Activated CD4-positive, alpha-beta memory T cell treated with anti-CD3 and anti-CD28 coated beads, Interleukin-2, amount 10 ng/mL, durations not matched to agents 7 days and 5 days (primary cell): Measurements from ENCODE around the gene ANXA6. TPM values are rescaled to one million over a fixed set of nuclear protein-coding genes. Genes with fewer than 3 reads are reported as not detected.
A peak's percentile ranks its signal among the peaks of the same experiment; 100 is the strongest.

ENCODE experiments used
- CTCF ChIA-PET: fragments of 350-600 bp; sonication (Branson Sonifier 250); formaldehyde crosslinking; loops from one replicate; lab custom pipeline; 2021; ENCODE audit warnings: antibody characterized with exemption, inconsistent platforms; lab: Charles Lee
- POLR2A ChIA-PET: fragments of 350-600 bp; sonication (Branson Sonifier 250); formaldehyde crosslinking; loops from one replicate; lab custom pipeline; 2021; ENCODE audit warnings: antibody characterized with exemption; lab: Charles Lee
- DNase-seq: peaks from one replicate; pipeline ENCODE4 v3.0.0-alpha.2; 2020
- H3K27ac Mint-ChIP-seq: one replicate; pipeline ENCODE4 v1.8.0; 2021; ENCODE audit warnings: mild to moderate bottlenecking, mixed read lengths
- H3K27me3 Mint-ChIP-seq: one replicate; pipeline ENCODE4 v1.8.0; 2021; ENCODE audit warnings: mixed read lengths
- H3K36me3 Mint-ChIP-seq: one replicate; pipeline ENCODE4 v1.8.0; 2021; ENCODE audit warnings: low read depth, mixed read lengths
- H3K4me1 Mint-ChIP-seq: one replicate; pipeline ENCODE4 v1.8.0; 2021; ENCODE audit warnings: mixed read lengths
- H3K4me3 Mint-ChIP-seq: one replicate; pipeline ENCODE4 v1.8.0; 2021; ENCODE audit warnings: mild to moderate bottlenecking, mixed read lengths
- H3K9me3 Mint-ChIP-seq: one replicate; pipeline ENCODE4 v1.8.0; 2021; ENCODE audit warnings: mixed read lengths
- total RNA-seq, 2 experiments: library from RNA; stranded (reverse); gene quantifications; one replicate each; pipeline ENCODE4 v1.2.3, GENCODE V29; 2021

The ANXA6 gene
- total RNA-seq, 2 experiments from 2014 or later: 603 to 606 TPM

- Mint-ChIP-seq H3K27me3 (no peaks in the 10 kb centered on the region), H3K4me1 (peaks cover 65% of the 10 kb centered on the region), H3K9me3 (no peaks in the 10 kb centered on the region), H3K36me3 (peaks cover 82% of the 10 kb centered on the region), H3K4me3 (peak overlapping the region; percentile 21), H3K27ac (peak overlapping the region; percentile 54)
- DNase-seq: no peak
- CTCF ChIA-PET: interaction anchor here (1.6 to 2.7 kb wide), 2 partner anchors 28 to 40 kb away, joined by 3 to 14 read pairs; no protein-coding TSS in a partner anchor
- POLR2A ChIA-PET: interaction anchor here (1.7 to 15.7 kb wide), 2 partner anchors 11 to 20 kb away, joined by 8 to 244 read pairs; no protein-coding TSS in a partner anchor
Observed at GRCh38 chr5:151075698-151076331, 81.8 kb downstream of the ANXA6 start.

DNA sequence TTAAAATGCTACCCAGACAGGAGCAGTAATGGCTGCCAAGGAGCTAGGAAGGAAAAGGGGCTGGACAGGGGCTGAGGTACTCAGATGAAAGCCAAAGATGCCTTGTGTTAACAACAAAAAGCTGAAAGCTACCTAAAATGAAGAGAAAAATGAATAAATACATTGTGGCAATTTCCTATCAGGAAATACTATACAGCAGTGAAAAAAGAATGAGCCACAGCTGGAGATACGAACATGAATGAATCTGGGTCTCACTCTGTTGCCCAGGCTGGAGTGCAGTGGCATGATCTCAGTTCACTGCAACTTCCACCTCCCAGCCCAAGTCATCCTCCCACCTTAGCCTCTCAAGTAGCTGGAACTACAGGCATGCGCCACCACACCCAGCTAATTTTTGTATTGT, 83.0 kb downstream of the ANXA6 start:
- H3K4me3 Mint-ChIP-seq: no peak overlapping the region

DNA sequence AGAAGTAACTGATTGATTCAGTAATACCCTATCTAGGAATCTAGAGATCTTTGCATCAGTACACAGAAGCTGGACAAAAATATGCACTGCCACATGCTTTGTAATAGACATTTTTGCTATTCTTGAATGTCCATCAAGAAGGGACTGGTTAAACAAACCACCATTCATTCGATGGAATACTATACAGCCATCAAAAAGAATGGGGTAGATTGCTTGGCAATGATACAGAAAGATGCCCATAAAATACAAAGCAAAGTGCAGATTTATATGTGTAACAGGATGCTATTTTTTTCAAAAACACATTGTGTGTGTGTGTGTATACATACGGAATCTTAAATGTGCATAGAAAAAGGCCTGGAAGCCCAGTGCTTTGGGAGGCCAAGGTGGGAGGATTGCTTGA, 84.3 kb downstream of the ANXA6 start:
- Mint-ChIP-seq H3K36me3 (peaks cover 84% of the 10 kb centered on the region), H3K4me1 (peaks cover 72% of the 10 kb centered on the region), H3K9me3 (no peaks in the 10 kb centered on the region), H3K27me3 (no peaks in the 10 kb centered on the region), H3K27ac (no peak overlapping the region), H3K4me3 (no peak overlapping the region)
- CTCF ChIA-PET: no interaction called here
- POLR2A ChIA-PET: interaction anchor here (1.2 kb wide), 2 partner anchors 16 to 32 kb away, joined by 3 to 4 read pairs; no protein-coding TSS in a partner anchor
- DNase-seq: no peak

More for the DNA sequence above, 83.0 kb downstream of the ANXA6 start:
- POLR2A ChIA-PET: interaction anchor here (1.2 to 1.5 kb wide), 3 partner anchors 15 to 31 kb away, joined by 3 to 4 read pairs (median 3); no protein-coding TSS in a partner anchor
- peaks cover 71% of the 10 kb centered on the region for H3K4me1 Mint-ChIP-seq
- no peak overlapping the region for H3K27ac Mint-ChIP-seq
- no peaks in the 10 kb centered on the region for H3K27me3 Mint-ChIP-seq
- no peak for DNase-seq
- peaks cover 83% of the 10 kb centered on the region for H3K36me3 Mint-ChIP-seq
- no peaks in the 10 kb centered on the region for H3K9me3 Mint-ChIP-seq
- CTCF ChIA-PET: interaction anchor here (0.9 to 1.6 kb wide), 2 partner anchors 23 to 27 kb away, joined by 3 to 4 read pairs; no protein-coding TSS in a partner anchor

DNA sequence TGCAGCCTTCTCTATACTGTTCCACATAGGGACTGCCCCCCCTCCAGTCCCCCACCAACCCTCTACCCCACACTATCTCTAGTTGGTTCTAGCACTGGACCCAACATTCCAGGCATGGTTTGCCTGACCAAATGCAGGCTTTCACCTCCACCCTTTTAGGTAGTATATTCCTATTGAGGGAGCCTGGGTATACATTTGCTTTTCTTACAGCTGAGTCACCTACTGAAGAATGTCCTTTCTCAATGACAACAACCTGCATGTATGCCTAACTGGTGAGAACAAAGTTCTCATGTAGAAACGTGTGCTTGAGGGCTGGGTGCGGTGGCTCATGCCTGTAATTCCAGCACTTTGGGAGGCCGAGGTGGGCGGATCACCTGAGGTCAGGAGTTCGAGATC, 85.0 kb downstream of the ANXA6 start:
- DNase-seq: no peak
- no peaks in the 10 kb centered on the region for H3K9me3 Mint-ChIP-seq
- ChIA-PET POLR2A (interaction anchor here (4.5 kb wide), 1 partner anchor 8 kb away, joined by 24 read pairs; the partner anchor contains the start of gene TNIP1), CTCF (interaction anchor here (1.1 to 2.4 kb wide), 2 partner anchors 43 to 93 kb away, joined by 3 to 8 read pairs; no protein-coding TSS in a partner anchor)
- no peaks in the 10 kb centered on the region for H3K27me3 Mint-ChIP-seq
- H3K36me3 Mint-ChIP-seq: peaks cover 84% of the 10 kb centered on the region
- H3K27ac Mint-ChIP-seq: no peak overlapping the region
- H3K4me3 Mint-ChIP-seq: no peak overlapping the region
- H3K4me1 Mint-ChIP-seq: peaks cover 72% of the 10 kb centered on the region

- H3K9me3 Mint-ChIP-seq: no peaks in the 10 kb centered on the region
- H3K27me3 Mint-ChIP-seq: no peaks in the 10 kb centered on the region
- DNase-seq: no peak
- H3K36me3 Mint-ChIP-seq: peaks cover 85% of the 10 kb centered on the region
- ChIA-PET CTCF (interaction anchor here (0.8 to 2.4 kb wide), 3 partner anchors 20 to 93 kb away, joined by 3 to 8 read pairs (median 4); no protein-coding TSS in a partner anchor), POLR2A (interaction anchor here (0.8 to 4.5 kb wide), 5 partner anchors 9 to 27 kb away, joined by 3 to 24 read pairs (median 4); partner anchors contain the start of gene TNIP1)
- peaks cover 72% of the 10 kb centered on the region for H3K4me1 Mint-ChIP-seq
- no peak overlapping the region for H3K4me3 Mint-ChIP-seq
- peak overlapping the region; percentile 6 for H3K27ac Mint-ChIP-seq
Observed at GRCh38 chr5:151071848-151072629, 85.5 kb downstream of the ANXA6 start.

DNA sequence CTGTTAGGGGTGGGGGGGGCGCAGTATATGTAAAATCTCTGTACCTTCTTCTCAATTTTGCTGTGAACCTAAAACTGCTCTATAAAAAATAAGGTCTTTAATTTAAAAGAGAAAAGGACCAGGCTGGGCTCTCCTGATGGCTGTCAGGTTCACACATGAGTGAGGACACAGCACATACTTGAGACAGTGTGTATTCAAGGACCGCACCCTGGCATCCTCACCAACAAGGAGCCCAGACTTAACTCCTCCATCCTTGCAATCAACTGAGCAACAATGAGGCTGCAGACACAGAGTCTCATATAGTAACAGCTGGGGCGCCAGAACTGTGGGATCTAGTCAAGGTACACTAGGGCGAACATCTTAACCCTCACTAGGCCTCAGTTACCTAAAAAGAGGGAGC, 86.6 kb downstream of the ANXA6 start:
- Mint-ChIP-seq H3K4me1 (peaks cover 71% of the 10 kb centered on the region), H3K27ac (no peak overlapping the region), H3K4me3 (no peak overlapping the region), H3K27me3 (no peaks in the 10 kb centered on the region), H3K9me3 (no peaks in the 10 kb centered on the region), H3K36me3 (peaks cover 79% of the 10 kb centered on the region)
- no peak for DNase-seq
- CTCF ChIA-PET: interaction anchor here (0.8 to 2.4 kb wide), 2 partner anchors 19 to 94 kb away, joined by 4 to 8 read pairs; no protein-coding TSS in a partner anchor
- POLR2A ChIA-PET: interaction anchor here (0.8 to 4.5 kb wide), 7 partner anchors 8 to 28 kb away, joined by 3 to 24 read pairs (median 5); partner anchors contain the start of gene TNIP1

GRCh38 chr5:151070449-151070848, 87.1 kb downstream of the ANXA6 start:
- Mint-ChIP-seq H3K9me3 (no peaks in the 10 kb centered on the region), H3K36me3 (peaks cover 77% of the 10 kb centered on the region), H3K4me3 (no peak overlapping the region), H3K27ac (peak overlapping the region; percentile 21), H3K27me3 (no peaks in the 10 kb centered on the region), H3K4me1 (peaks cover 70% of the 10 kb centered on the region)
- no peak for DNase-seq
- CTCF ChIA-PET: interaction anchor here (1.0 to 2.4 kb wide), 5 partner anchors 9 to 95 kb away, joined by 3 to 8 read pairs (median 3); no protein-coding TSS in a partner anchor
- POLR2A ChIA-PET: interaction anchor here (1.0 to 4.5 kb wide), 4 partner anchors 8 to 28 kb away, joined by 5 to 24 read pairs (median 12); partner anchors contain the start of gene TNIP1

DNA sequence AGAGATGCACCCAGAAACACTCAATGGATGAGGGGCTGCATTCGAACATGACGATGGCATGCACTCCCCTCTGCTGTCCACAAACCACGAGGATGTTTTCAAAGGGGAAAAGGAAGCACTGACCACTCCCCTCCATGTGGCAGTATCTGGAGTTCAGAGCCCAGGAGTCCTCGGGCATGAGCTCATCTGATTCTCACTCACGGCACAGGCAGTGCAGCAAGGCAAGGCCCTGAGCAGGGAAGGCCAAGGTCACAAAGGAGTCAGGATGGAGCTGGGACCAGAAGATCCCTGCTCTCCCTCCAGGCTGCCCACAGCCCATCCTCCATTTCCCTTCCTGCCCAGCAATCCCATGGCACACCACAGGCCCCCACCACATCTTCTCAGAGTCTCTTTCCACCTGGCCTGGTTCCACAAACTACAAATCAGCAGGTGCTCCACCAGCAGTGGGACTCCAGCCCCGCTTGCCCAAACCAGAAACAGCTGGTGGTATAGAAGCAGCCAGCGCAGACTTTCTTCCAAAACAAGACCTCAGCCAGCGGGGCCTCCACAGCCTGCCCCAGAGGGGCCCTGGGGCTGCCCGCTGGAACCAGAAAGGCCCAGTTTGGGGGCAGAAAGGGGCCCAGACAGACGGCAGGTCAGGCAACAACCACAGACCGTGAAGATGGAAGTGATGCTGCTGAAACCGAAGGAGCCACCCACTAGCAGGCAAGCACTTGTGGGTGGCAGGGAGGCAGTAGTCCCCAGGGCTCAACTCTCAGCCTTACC, 89.0 kb downstream of the ANXA6 start:
- ChIA-PET CTCF (interaction anchor here (0.9 to 1.6 kb wide), 4 partner anchors 14 to 96 kb away, joined by 3 to 5 read pairs (median 4); no protein-coding TSS in a partner anchor), POLR2A (interaction anchor here (0.6 to 4.5 kb wide), 8 partner anchors 8 to 31 kb away, joined by 3 to 24 read pairs (median 4); partner anchors contain the start of gene TNIP1)
- Mint-ChIP-seq H3K27me3 (no peaks in the 10 kb centered on the region), H3K4me1 (peaks cover 70% of the 10 kb centered on the region), H3K9me3 (no peaks in the 10 kb centered on the region), H3K36me3 (peaks cover 66% of the 10 kb centered on the region), H3K27ac (peak overlapping the region; percentile 66), H3K4me3 (no peak overlapping the region)
- peak; percentile 28 for DNase-seq

DNA sequence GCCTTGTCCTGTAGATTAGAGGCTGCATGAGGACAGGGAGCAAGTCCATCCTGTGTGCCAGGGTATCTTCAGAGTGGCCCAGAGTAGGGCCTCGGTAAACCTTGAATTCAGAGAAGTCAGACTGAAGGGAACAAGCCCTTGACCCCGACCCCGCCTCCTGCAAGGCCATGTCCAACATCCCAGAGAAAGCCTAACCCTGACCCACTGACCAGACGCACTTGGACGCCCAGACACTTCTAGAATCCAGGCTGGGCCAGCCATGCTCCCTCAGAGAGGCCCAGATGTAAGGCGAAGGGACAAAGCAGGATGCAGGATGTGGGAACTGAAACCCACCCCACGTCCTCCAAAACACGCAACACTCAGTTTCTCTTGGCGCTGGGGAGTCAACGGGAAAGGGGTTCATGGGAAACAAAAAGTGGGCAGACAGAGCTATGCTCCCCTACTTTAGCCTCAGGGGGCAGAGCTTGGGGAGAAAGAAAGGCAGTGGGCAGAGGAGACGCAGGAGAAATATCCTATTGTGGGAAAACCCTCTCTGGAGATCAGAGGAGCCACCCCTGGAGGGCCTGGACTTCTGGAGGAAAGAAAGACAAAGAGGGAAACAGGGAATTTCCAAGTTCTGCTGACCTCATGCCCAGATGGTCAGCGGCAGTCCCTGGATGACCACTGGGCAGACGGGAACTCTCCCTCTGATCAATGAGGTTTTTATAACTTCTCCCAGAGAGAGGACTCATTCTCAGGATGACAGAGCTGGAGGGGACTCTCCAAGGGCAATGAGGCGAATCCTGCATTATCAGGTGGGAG, 89.7 kb downstream of the ANXA6 start:
- no peak for DNase-seq
- Mint-ChIP-seq H3K4me3 (no peak overlapping the region), H3K27me3 (no peaks in the 10 kb centered on the region), H3K4me1 (peaks cover 73% of the 10 kb centered on the region), H3K36me3 (peaks cover 67% of the 10 kb centered on the region), H3K9me3 (no peaks in the 10 kb centered on the region), H3K27ac (peak overlapping the region; percentile 66)
- CTCF ChIA-PET: interaction anchor here (0.9 to 1.6 kb wide), 4 partner anchors 15 to 97 kb away, joined by 3 to 5 read pairs (median 4); no protein-coding TSS in a partner anchor
- POLR2A ChIA-PET: interaction anchor here (0.9 to 4.5 kb wide), 3 partner anchors 7 to 13 kb away, joined by 4 to 24 read pairs (median 18); partner anchors contain the start of gene TNIP1

DNA sequence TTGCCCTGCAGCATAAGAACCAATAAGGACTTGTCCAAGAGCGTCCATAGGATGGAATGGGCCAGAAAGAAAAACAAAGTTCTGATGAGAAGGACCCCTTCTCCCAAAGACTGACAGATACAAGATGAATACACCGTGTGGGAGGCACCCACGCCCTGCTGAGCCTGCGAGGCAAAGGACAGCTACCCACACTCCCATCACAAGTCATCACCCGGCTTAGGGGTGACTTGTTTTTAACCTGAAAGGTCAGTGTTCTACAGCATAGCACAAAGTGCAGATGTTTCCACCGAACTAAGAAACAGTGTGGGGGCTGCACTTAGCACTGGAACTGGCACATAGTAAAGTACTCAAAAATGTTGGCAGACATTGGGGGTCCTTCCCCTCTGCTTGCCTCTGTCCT, 90.7 kb downstream of the ANXA6 start:
- ChIA-PET CTCF (interaction anchor here (1.2 to 1.9 kb wide), 2 partner anchors 15 to 48 kb away, joined by 3 to 6 read pairs; no protein-coding TSS in a partner anchor), POLR2A (interaction anchor here (1.2 kb wide), 1 partner anchor 20 kb away, joined by 3 read pairs; no protein-coding TSS in a partner anchor)
- no peaks in the 10 kb centered on the region for H3K9me3 Mint-ChIP-seq
- H3K36me3 Mint-ChIP-seq: peaks cover 69% of the 10 kb centered on the region
- H3K27ac Mint-ChIP-seq: peak overlapping the region; percentile 3
- no peak for DNase-seq
- no peaks in the 10 kb centered on the region for H3K27me3 Mint-ChIP-seq
- no peak overlapping the region for H3K4me3 Mint-ChIP-seq
- peaks cover 69% of the 10 kb centered on the region for H3K4me1 Mint-ChIP-seq

GRCh38 chr5:151065609-151066008, 92.0 kb downstream of the ANXA6 start:
- CTCF ChIA-PET: interaction anchor here (1.0 to 1.9 kb wide), 2 partner anchors 14 to 21 kb away, joined by 3 to 6 read pairs; no protein-coding TSS in a partner anchor
- H3K27ac Mint-ChIP-seq: peak overlapping the region; percentile 15
- no peaks in the 10 kb centered on the region for H3K9me3 Mint-ChIP-seq
- peaks cover 70% of the 10 kb centered on the region for H3K4me1 Mint-ChIP-seq
- DNase-seq: no peak
- H3K4me3 Mint-ChIP-seq: no peak overlapping the region
- H3K36me3 Mint-ChIP-seq: peaks cover 69% of the 10 kb centered on the region
- POLR2A ChIA-PET: interaction anchor here (1.2 to 2.3 kb wide), 2 partner anchors 13 to 21 kb away, joined by 3 to 10 read pairs; no protein-coding TSS in a partner anchor
- H3K27me3 Mint-ChIP-seq: no peaks in the 10 kb centered on the region
